Body of pancreas (tissue), 4 donors: ENCODE data around the gene SREBF2. TPM values are rescaled to one million over a fixed set of nuclear protein-coding genes. Genes with fewer than 3 reads are reported as not detected.

Source experiments
- ATAC-seq: fragments of 150-250 bp; one replicate; pipeline ENCODE4 v1.9.1; 2016
- DNase-seq, 4 donors: peaks; one replicate each; pipeline ENCODE4 v3.0.0-alpha.2; 2019
- H3K27ac ChIP-seq, 4 donors: fragments of 200-600 bp; sonication (generic); 1 replicate in 3 of 4; 2 replicates in 1 of 4; pipeline versions ENCODE4 v1.5.1 to v1.6.1; 2016 to 2019; ENCODE audit warnings: mild to moderate bottlenecking in 1 of 4, mixed read lengths in 1 of 4, moderate library complexity in 1 of 4
- H3K27me3 ChIP-seq, 2 donors: fragments of 200-600 bp; sonication (generic); one replicate each; pipeline ENCODE4 v1.6.0; 2016; ENCODE audit warnings: mild to moderate bottlenecking in 1 of 2
- H3K36me3 ChIP-seq, 2 donors: fragments of 200-600 bp; sonication (generic); replicated peaks in 1 of 2; 2 replicates each; pipeline ENCODE4 v1.5.1; 2016; ENCODE audit warnings: low read depth in 2 of 2; ENCODE audit not compliant: insufficient read depth in 1 of 2
- H3K4me1 ChIP-seq: fragments of 200-600 bp; sonication (generic); one replicate; pipeline ENCODE4 v1.6.0; 2016
- H3K4me3 ChIP-seq, 2 donors: fragments of 200-600 bp; sonication (generic); 1 replicate in 1 of 2; 2 replicates in 1 of 2; pipeline ENCODE4 v1.5.1; 2016 to 2019
- H3K9me3 ChIP-seq, 3 donors: fragments of 200-600 bp; sonication (generic); 1 replicate in 2 of 3; 2 replicates in 1 of 3; pipeline ENCODE4 v1.5.1; 2016
- POLR2A ChIP-seq, 3 donors: fragments of 450-650 bp; IDR thresholded peaks; one replicate each; pipeline ENCODE4 v1.6.1; 2016; ENCODE audit warnings: antibody characterized with exemption in 3 of 3, mild to moderate bottlenecking in 2 of 3
- WGBS, 2 donors: methylation state at CpG; one replicate each; pipeline ENCODE4 v1.1.5; 2017; 5-methylcytosine and 5-hydroxymethylcytosine counted together
- intact Hi-C: fragments of 100-400 bp; cut with DNase I; formaldehyde crosslinking; loops from one replicate; pipeline ENCODE4 v1.15.1; 2023
- total RNA-seq, 2 donors: library from RNA; depleted of rRNA; stranded (reverse); fragments of >200 nt; gene quantifications; one replicate each; pipeline ENCODE4 v1.1.0, GENCODE V29; 2016
- TF ChIP-seq, protein P1 (sequence below), 7 experiments: fragments of 450-650 bp in 4 of 7; fragments of 200-600 bp in 3 of 7; sonication (generic) in 3 of 7; IDR thresholded peaks; one replicate each; pipeline ENCODE4 v1.5.1; 2016 to 2019; ENCODE audit warnings: antibody characterized with exemption in 7 of 7

Gene SREBF2
- total RNA-seq, 2 donors from 2014 or later: 40.2 to 68.6 TPM

DNA sequence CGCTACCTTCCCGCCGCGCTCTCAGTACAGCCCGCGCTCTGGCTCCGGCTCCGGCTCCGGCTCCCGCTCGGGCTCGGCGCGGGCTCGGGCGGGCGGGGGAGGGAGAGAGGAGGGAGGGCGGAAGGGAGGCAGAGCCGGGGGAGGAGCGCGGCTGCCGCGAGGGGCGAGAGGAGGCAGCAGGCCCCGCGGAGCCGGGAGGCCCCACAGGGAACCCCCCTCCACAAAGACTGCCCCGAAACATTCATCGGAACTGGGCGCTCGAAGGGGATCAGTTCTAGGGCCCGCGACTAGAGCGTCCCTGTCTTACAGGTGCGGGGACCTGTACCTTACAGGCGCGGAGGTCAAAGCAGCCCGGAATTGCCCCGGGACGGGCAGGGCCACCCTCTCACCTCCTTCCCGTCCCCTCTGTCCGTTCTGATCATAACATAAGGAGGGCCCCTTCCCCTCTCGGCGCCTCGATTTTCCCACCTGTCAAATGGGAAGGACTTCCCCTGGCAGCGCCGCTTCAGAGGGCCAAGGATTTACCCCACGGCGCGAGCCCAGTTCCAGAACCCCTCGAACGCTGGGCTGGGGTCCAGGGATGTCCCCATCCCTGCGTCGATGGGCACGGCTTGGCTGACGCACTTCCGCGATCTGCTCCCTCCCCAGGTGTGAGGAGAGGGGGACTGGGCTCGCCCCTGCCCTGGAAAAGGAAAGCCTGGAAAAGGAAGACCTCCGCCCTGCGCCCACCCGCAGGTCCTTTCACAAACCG is 82.3 kb downstream of the SREBF2 start, which contains the start of gene SHISA8:
Gene SHISA8 (minus strand): TSS at position 40 of the 751 bp plus-strand sequence. CDS start 407 bp downstream, outside the sequence.
- intact Hi-C loops: no loop called here
- Histone ChIP-seq H3K27me3 (peaks cover 0 to 43% of the 10 kb centered on the region in 2 donors), H3K4me1 (peaks cover 41% of the 10 kb centered on the region), H3K4me3 (no peak within 1 kb of the TSS), H3K27ac (no peak within 1 kb of the TSS), H3K36me3 (no peaks in the 10 kb centered on the region), H3K9me3 (no peaks in the 10 kb centered on the region)
- TF ChIP-seq, protein P1, sequence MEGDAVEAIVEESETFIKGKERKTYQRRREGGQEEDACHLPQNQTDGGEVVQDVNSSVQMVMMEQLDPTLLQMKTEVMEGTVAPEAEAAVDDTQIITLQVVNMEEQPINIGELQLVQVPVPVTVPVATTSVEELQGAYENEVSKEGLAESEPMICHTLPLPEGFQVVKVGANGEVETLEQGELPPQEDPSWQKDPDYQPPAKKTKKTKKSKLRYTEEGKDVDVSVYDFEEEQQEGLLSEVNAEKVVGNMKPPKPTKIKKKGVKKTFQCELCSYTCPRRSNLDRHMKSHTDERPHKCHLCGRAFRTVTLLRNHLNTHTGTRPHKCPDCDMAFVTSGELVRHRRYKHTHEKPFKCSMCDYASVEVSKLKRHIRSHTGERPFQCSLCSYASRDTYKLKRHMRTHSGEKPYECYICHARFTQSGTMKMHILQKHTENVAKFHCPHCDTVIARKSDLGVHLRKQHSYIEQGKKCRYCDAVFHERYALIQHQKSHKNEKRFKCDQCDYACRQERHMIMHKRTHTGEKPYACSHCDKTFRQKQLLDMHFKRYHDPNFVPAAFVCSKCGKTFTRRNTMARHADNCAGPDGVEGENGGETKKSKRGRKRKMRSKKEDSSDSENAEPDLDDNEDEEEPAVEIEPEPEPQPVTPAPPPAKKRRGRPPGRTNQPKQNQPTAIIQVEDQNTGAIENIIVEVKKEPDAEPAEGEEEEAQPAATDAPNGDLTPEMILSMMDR (IDR thresholded peaks at IDR 0.05): no peak
- no peak for TF ChIP-seq POLR2A (IDR thresholded peaks at IDR 0.05)
- 2 to 8% methylated on average over 18 to 63 of the region's 63 CpGs for WGBS, 2 donors
- peak; percentile 37 to 65 (median 51) for DNase-seq
- ATAC-seq: peak; percentile 57

DNA sequence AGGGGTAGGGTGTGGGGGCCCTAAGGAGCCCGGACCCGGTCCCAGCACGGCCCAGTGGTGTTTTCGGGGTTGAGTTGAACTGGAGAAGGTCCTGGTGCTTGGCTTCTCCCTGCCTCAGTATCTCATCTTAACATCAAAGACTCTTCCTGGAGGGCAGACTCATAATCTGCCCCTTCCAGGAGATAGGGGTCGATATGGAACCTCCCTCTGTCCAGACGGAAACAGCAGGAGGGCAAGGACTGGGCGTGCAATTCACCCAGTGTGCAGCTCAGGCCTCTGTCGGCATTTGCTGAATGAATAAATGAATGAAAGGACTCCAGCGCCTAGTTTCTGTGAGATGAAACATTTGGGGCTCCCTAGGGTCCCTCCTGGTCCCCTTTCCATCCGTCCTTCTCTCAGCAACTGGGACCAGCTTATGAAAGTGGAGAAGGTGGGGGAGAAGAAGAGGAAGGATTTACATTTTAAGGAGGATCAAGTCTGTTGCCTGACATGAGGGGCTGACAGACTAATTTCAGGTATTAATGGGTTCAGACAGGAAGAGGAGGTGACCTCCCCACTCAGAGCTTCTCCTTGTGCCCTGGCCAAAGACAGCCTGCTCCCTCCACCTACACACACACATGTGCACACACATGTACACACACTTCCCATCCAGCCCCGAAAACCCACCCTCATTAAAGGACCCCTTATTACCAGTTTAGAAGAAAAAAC is 83.0 kb downstream of the SREBF2 start:
- intact Hi-C loops: no loop called here

DNA sequence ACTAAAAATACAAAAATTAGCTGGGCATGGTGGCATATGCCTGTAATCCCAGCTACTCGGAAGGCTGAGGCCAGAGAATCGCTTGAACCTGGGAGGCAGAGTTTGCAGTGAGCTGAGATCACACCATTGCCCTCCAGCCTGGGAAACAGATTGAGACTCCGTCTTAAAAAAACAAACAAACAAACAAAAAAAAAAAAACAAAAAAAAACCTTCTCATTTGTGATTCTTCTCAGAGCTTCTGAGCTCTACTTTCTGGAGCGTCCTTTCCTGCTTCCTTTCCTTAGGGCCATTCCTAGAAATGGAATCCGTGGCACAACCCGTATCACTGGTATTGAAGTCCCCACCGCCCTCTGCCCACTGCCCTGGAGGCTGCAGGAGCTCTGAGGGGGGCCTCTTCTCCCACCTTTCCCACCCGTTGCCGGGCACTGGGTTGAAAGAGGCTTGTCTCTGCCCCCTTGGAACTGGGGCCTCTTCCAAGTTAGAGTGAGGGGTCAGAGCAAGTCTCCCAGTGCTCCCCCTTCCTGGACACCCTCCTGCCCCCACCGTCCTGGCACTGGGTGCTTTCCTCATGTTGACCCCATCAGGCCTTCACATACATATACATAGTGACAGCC is 83.9 kb downstream of the SREBF2 start:
- DNase-seq (no peak), ATAC-seq (no peak)
- Histone ChIP-seq H3K4me1 (peaks cover 28% of the 10 kb centered on the region), H3K4me3 (no peak overlapping the region), H3K27me3 (peaks cover 0 to 32% of the 10 kb centered on the region in 2 donors), H3K9me3 (no peaks in the 10 kb centered on the region), H3K27ac (no peak overlapping the region), H3K36me3 (no peaks in the 10 kb centered on the region)
- no peak for TF ChIP-seq POLR2A (IDR thresholded peaks at IDR 0.05)
- TF ChIP-seq, protein P1 (IDR thresholded peaks at IDR 0.05): no peak
- intact Hi-C loops: no loop called here
- WGBS, 2 donors: 59 to 66% methylated on average over 10 of the region's 10 CpGs

More for the DNA sequence above, 83.0 kb downstream of the SREBF2 start:
- Histone ChIP-seq H3K4me3 (no peak overlapping the region), H3K27me3 (peaks cover 0 to 39% of the 10 kb centered on the region in 2 donors), H3K36me3 (no peaks in the 10 kb centered on the region), H3K4me1 (peaks cover 34% of the 10 kb centered on the region), H3K27ac (no peak overlapping the region), H3K9me3 (no peaks in the 10 kb centered on the region)
- no peak for TF ChIP-seq POLR2A (IDR thresholded peaks at IDR 0.05)
- TF ChIP-seq, protein P1 (IDR thresholded peaks at IDR 0.05): no peak
- DNase-seq: no peak
- WGBS, 2 donors: 51 to 58% methylated on average over 7 to 11 of the region's 11 CpGs
- ATAC-seq: no peak

DNA sequence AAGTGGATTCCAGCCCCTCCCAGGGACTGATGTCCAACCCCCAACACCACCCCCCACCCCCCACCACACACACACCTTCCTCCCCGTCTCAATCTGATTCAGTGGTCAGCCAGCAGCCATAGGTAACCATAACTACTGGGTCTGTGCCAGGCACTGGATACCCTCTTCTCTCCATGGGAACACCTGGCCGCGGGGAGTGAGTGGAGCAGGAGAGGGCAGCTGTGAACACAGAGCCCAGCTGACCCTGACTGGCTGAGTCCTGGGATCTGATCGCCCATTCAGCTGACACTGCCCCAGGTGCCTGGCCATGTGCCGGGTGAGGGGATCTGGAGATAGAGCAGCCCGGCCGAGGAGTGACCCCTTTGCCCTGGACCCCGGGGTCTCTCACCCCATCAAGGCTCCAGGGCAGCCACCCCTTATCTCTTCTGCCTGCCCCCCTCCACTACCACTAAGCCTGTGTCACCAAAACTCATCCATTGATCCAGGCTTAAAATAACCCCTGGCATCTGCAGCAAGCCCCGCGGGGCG is 84.5 kb downstream of the SREBF2 start:
- Histone ChIP-seq H3K27ac (no peak overlapping the region), H3K36me3 (no peaks in the 10 kb centered on the region), H3K4me1 (peaks cover 28% of the 10 kb centered on the region), H3K4me3 (no peak overlapping the region), H3K9me3 (no peaks in the 10 kb centered on the region), H3K27me3 (peaks cover 0 to 26% of the 10 kb centered on the region in 2 donors)
- intact Hi-C loops: no loop called here
- WGBS, 2 donors: 54% methylated on average over 10 of the region's 11 CpGs; no CpG with 5 or more reads in 1 of the 2 donors
- no peak for ATAC-seq
- no peak for DNase-seq
- TF ChIP-seq, protein P1 (IDR thresholded peaks at IDR 0.05): no peak
- TF ChIP-seq POLR2A (IDR thresholded peaks at IDR 0.05): no peak
